Lung (tissue), 12 donors: ENCODE data around the gene SLC9A5. TPM values are rescaled to one million over a fixed set of nuclear protein-coding genes. Genes with fewer than 3 reads are reported as not detected.

ENCODE experiments used
- ATAC-seq: fragments of 200-7000 bp; cut with Tn5 transposase; one replicate; pipeline ENCODE4 v1.9.1; 2020; ENCODE audit warnings: moderate number of reproducible peaks; ENCODE audit not compliant: insufficient read depth, low FRiP score
- DNase-seq, 3 donors: peaks; one replicate each; pipeline ENCODE4 v3.0.0-alpha.2; 2013 to 2017
- H3K27ac ChIP-seq, 2 donors: one replicate each; pipeline ENCODE4 v1.5.1; 2013; ENCODE audit warnings: mild to moderate bottlenecking in 2 of 2, moderate library complexity in 2 of 2, control low read depth in 1 of 2, inconsistent platforms in 1 of 2, low read depth in 1 of 2, low read length in 1 of 2
- H3K27me3 ChIP-seq, 3 donors: one replicate each; pipeline ENCODE4 v1.5.1; 2013; ENCODE audit warnings: low read length in 2 of 3; ENCODE audit not compliant: control insufficient read depth in 3 of 3, insufficient read depth in 3 of 3
- H3K36me3 ChIP-seq, 4 donors: one replicate each; pipeline ENCODE4 v1.5.1; 2013; ENCODE audit warnings: low read length in 4 of 4, mild to moderate bottlenecking in 1 of 4, moderate library complexity in 1 of 4; ENCODE audit not compliant: control insufficient read depth in 4 of 4, insufficient read depth in 4 of 4
- H3K4me1 ChIP-seq, 5 donors: one replicate each; pipeline ENCODE4 v1.5.1; 2013; ENCODE audit warnings: low read length in 5 of 5, mild to moderate bottlenecking in 2 of 5, moderate library complexity in 1 of 5; ENCODE audit not compliant: control insufficient read depth in 5 of 5, insufficient read depth in 5 of 5
- H3K4me3 ChIP-seq: one replicate; pipeline ENCODE4 v1.5.1; 2013; ENCODE audit warnings: mild to moderate bottlenecking, control low read depth, moderate library complexity
- H3K9ac ChIP-seq, 2 donors: one replicate each; pipeline ENCODE4 v1.5.1; 2013; ENCODE audit warnings: low read length in 2 of 2, control low read depth in 1 of 2; ENCODE audit not compliant: insufficient read depth in 1 of 2
- H3K9me3 ChIP-seq, 4 donors: one replicate each; pipeline ENCODE4 v1.5.1; 2013; ENCODE audit warnings: low read length in 3 of 4, mild to moderate bottlenecking in 1 of 4, moderate library complexity in 1 of 4; ENCODE audit not compliant: control insufficient read depth in 4 of 4, insufficient read depth in 3 of 4
- CTCF ChIP-seq: IDR thresholded peaks from 2 replicates; pipeline ENCODE4 v1.5.1; 2012; ENCODE audit warnings: mild to moderate bottlenecking; ENCODE audit errors: control extremely low read depth, extremely low read depth
- WGBS, 2 donors: extraction: QIAGEN DNeasy Blood & Tissue Kit; methylation state at CpG; one replicate each; pipeline ENCODE4 v1.1.7; 2013; 5-methylcytosine and 5-hydroxymethylcytosine counted together
- polyA plus RNA-seq, 2 donors: library from polyadenylated mRNA; stranded (reverse); fragments of 200-250 nt; gene quantifications; one replicate each; pipeline ENCODE4 v1.2.1, GENCODE V29; 2013
- total RNA-seq, 2 donors: library from RNA; depleted of rRNA in 1 of 2; stranded (reverse); fragments of >200 nt in 1 of 2; gene quantifications; one replicate each; pipeline ENCODE4 v1.2.1, GENCODE V29; 2014 to 2021
- donor health status: control.
- donor health status: control.
- donor health status: Bipolar disorder and iron deficiency.
- donor health status: healthy.
- donor health status: DM: yes; HTN: yes; CAD: no.

The SLC9A5 gene
- total and polyA plus RNA-seq, 4 donors, result 1.2 to 5.9 (median 3.3) TPM

GRCh38 chr16:67302970-67303369 is 54.2 kb downstream of the SLC9A5 start:
- TF ChIP-seq CTCF, result no peak

GRCh38 chr16:67304020-67304419 is 55.2 kb downstream of the SLC9A5 start:
- DNase-seq (no peak), ATAC-seq (no peak)
- Histone ChIP-seq H3K4me3 (no peak overlapping the region), H3K4me1 (peaks cover 0 to 8% (median 0%) of the 10 kb centered on the region in 5 donors), H3K36me3 (no peaks in the 10 kb centered on the region), H3K9ac (no peak overlapping the region), H3K27me3 (no peaks in the 10 kb centered on the region), H3K9me3 (no peaks in the 10 kb centered on the region), H3K27ac (no peak overlapping the region)
- TF ChIP-seq CTCF, result no peak
- WGBS, 2 donors, result 96% methylated on average over 1 of the region's 1 CpG

More at GRCh38 chr16:67302970-67303369, 54.2 kb downstream of the SLC9A5 start:
- Histone ChIP-seq H3K27me3 (no peaks in the 10 kb centered on the region), H3K4me1 (peaks cover 0 to 8% (median 0%) of the 10 kb centered on the region in 5 donors), H3K4me3 (no peak overlapping the region), H3K27ac (no peak overlapping the region), H3K36me3 (no peaks in the 10 kb centered on the region), H3K9ac (no peak overlapping the region), H3K9me3 (no peaks in the 10 kb centered on the region)
- ATAC-seq (no peak), DNase-seq (no peak)
- WGBS, 2 donors, result 91 to 92% methylated on average over 8 of the region's 8 CpGs

GRCh38 chr16:67305216-67306071 is 56.7 kb downstream of the SLC9A5 start:
- H3K9ac ChIP-seq, result no peak overlapping the region
- 92% methylated on average over 13 of the region's 13 CpGs for WGBS, 2 donors
- no peak overlapping the region for H3K4me3 ChIP-seq
- H3K27me3 ChIP-seq, result no peaks in the 10 kb centered on the region
- no peaks in the 10 kb centered on the region for H3K9me3 ChIP-seq
- DNase-seq (no peak), ATAC-seq (no peak)
- no peak for TF ChIP-seq CTCF
- no peak overlapping the region for H3K27ac ChIP-seq
- H3K4me1 ChIP-seq, result peaks cover 0 to 8% (median 0%) of the 10 kb centered on the region in 5 donors
- H3K36me3 ChIP-seq, result no peaks in the 10 kb centered on the region
